ENCODE measurements around the gene SALL4. TPM values are rescaled to one million over a fixed set of nuclear protein-coding genes. Genes with fewer than 3 reads are reported as not detected.

The SALL4 gene
- total RNA-seq, 1 experiment from 2014 or later, result 279 TPM

GRCh38 chr20:51796340-51796739 lies 6.0 kb downstream of the SALL4 start:
- no peaks in the 10 kb centered on the region; the same call in 1 of the 2 replicates for H3K27me3 Mint-ChIP-seq (ENCODE audit: low read depth)
- H4K91ac ChIP-seq (ENCODE audit: insufficient read length, low read depth, low read length), result no peak overlapping the region
- H3K4me3 Mint-ChIP-seq, result peak overlapping the region in 1 of 2 experiments; percentile 20; a peak in 2 of 5 replicates
- H2BK15ac ChIP-seq (ENCODE audit: low read depth, low read length), result no peak overlapping the region
- H3K56ac ChIP-seq (ENCODE audit: insufficient read length, low read depth, low read length), result no peak overlapping the region
- TF ChIP-seq CTCF (conservative IDR thresholded peaks at IDR 0.05), result no peak
- no peak overlapping the region for H4K8ac ChIP-seq (replicated peaks; ENCODE audit: insufficient read length, low read depth, low read length)
- H3K4me1 Mint-ChIP-seq, result peaks cover 63 to 64% of the 10 kb centered on the region in 2 experiments
- no peak overlapping the region for H2BK12ac ChIP-seq (ENCODE audit: insufficient read length, low read depth, low read length)
- WGBS (ENCODE audit: extremely low coverage, insufficient read length, low lambda C conversion rate), result no CpG with 5 or more reads among the region's 3 CpGs
- no peaks in the 10 kb centered on the region; a peak in 2 of 5 replicates for H3K9me3 Mint-ChIP-seq
- no peaks in the 10 kb centered on the region for H3K27me3 ChIP-seq (ENCODE audit: insufficient read depth, low read length)
- H3K79me2 ChIP-seq (ENCODE audit: insufficient read depth, low read length), result peaks cover 74% of the 10 kb centered on the region
- no peak overlapping the region for H2BK120ac ChIP-seq (ENCODE audit: low read depth, low read length, poor library complexity, severe bottlenecking)
- H3K4me2 ChIP-seq (ENCODE audit: insufficient read depth, insufficient read length, low read length), result no peak overlapping the region
- no peak overlapping the region for H3K23ac ChIP-seq (ENCODE audit: insufficient read length, low read depth, low read length)
- H3T11ph ChIP-seq (ENCODE audit: low read length), result no peak overlapping the region
- peaks cover 11% of the 10 kb centered on the region for H3K4me1 ChIP-seq (ENCODE audit: insufficient read depth, low read length)
- no peak overlapping the region for H3K18ac ChIP-seq (ENCODE audit: insufficient read length, low read depth, low read length)
- no peak overlapping the region for H3K4ac ChIP-seq (ENCODE audit: low read depth, low read length)
- H3K9me3 ChIP-seq (ENCODE audit: control insufficient read depth, low read depth, low read length), result no peaks in the 10 kb centered on the region
- no peak overlapping the region for H2BK20ac ChIP-seq (ENCODE audit: low read depth, low read length, poor library complexity, severe bottlenecking)
- H3K36me3 Mint-ChIP-seq (ENCODE audit: insufficient read depth in 1 of 3, low read depth in 3 of 3), result peaks cover 20 to 72% (median 57%) of the 10 kb centered on the region in 3 experiments
- peak overlapping the region; percentile 54 to 95 (median 56); a peak in 6 of 7 replicates for H3K27ac Mint-ChIP-seq
- H3K9ac ChIP-seq (ENCODE audit: extremely low read depth, insufficient read length, low read length), result no peak overlapping the region
- DNase-seq, result no peak
- H4K20me1 ChIP-seq (ENCODE audit: control insufficient read depth, insufficient read depth, insufficient read length), result no peaks in the 10 kb centered on the region
- no peak overlapping the region for H2BK5ac ChIP-seq (ENCODE audit: insufficient read length, low read length)
- peaks cover 15% of the 10 kb centered on the region for H3K23me2 ChIP-seq (ENCODE audit: insufficient read length, low read depth, low read length, poor library complexity, severe bottlenecking)
- H2AFZ ChIP-seq (ENCODE audit: low read length), result no peak overlapping the region
- H3K27ac ChIP-seq (ENCODE audit: insufficient read length, low read depth, low read length), result no peak overlapping the region
- H2AK5ac ChIP-seq (ENCODE audit: insufficient read length, low read length), result no peak overlapping the region
- no peak overlapping the region for H4K5ac ChIP-seq (ENCODE audit: insufficient read length, low read depth, low read length)
- H3K79me1 ChIP-seq (ENCODE audit: insufficient read depth, low read depth, low read length, poor library complexity, severe bottlenecking), result peaks cover 6% of the 10 kb centered on the region
- H3K14ac ChIP-seq (ENCODE audit: insufficient read depth, low read length), result no peak overlapping the region
